Measurements from ENCODE around the gene ARPC4.

Gene ARPC4

DNA sequence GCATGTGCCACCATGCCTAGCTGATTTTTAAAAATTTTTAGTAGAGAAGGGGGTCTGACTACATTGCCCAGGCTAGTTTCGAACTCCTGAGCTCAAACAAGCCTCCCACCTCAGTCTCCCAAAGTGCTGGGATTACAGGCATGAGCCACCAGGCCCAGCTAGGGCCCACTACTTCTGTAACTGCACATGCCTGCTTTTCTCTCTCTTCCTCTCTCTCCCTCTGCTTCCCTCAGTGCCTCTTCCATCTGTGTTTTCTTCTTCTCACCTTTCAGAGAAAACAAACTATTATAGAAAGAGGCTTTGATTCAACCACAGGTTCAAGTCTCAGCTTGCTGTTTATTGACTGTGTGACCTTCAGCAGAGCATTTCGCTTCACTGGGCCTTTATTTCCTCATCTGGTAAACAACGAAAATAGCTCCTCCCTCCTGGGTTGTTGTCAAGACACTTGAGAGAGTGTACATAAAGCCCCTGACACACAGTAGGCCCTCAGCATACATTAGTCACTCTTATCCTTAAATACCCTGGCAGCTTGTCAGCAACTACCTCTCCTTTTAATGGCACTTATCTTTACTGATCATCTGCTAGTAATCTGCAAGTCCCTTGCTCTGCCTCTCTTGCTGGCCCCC is 10.8 kb upstream of the ARPC4 start:
- Histone ChIP-seq H3K36me3 (ENCODE audit: control insufficient read depth in 2 of 2, insufficient read depth in 2 of 2, low read length in 2 of 2) (peaks cover 41 to 48% of the 10 kb centered on the region in 2 donors), H3K4me3 (ENCODE audit: low read length in 2 of 2) (no peak overlapping the region), H3K9ac (ENCODE audit: low read length in 2 of 2) (no peak overlapping the region), H3K4me1 (ENCODE audit: control insufficient read depth, insufficient read depth, low read length) (peaks cover 3% of the 10 kb centered on the region), H3K27me3 (ENCODE audit: control insufficient read depth in 1 of 2, insufficient read depth in 2 of 2, low read length in 2 of 2) (no peaks in the 10 kb centered on the region), H3K9me3 (ENCODE audit: control insufficient read depth in 2 of 2, low read length in 2 of 2) (no peaks in the 10 kb centered on the region), H3K27ac (ENCODE audit: low read length) (no peak overlapping the region)

DNA sequence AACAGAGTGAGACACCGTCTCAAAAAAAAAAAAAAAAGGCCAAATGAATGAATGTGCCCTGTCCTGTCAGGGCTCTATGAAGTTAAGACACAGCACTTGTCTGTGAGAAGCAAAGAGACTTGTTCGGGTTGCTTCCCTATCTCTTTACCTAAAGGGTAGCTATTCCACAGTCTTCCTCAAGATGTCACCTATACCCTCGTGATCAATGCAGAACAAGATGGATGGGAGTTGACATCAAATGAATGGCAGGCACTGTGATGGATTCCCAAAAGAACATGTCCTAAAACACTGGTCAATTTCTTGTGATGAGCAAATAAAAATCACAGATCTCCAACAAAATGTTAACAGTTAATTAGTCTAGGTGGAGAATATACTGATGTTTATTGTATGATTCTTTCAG is 10.1 kb upstream of the ARPC4 start:
- Histone ChIP-seq H3K36me3 (ENCODE audit: control insufficient read depth in 2 of 2, insufficient read depth in 2 of 2, low read length in 2 of 2) (peaks cover 46 to 54% of the 10 kb centered on the region in 2 donors), H3K9me3 (ENCODE audit: control insufficient read depth in 2 of 2, low read length in 2 of 2) (no peaks in the 10 kb centered on the region), H3K9ac (ENCODE audit: low read length in 2 of 2) (no peak overlapping the region), H3K27me3 (ENCODE audit: control insufficient read depth in 1 of 2, insufficient read depth in 2 of 2, low read length in 2 of 2) (no peaks in the 10 kb centered on the region), H3K4me3 (ENCODE audit: low read length in 2 of 2) (no peak overlapping the region), H3K27ac (ENCODE audit: low read length) (no peak overlapping the region), H3K4me1 (ENCODE audit: control insufficient read depth, insufficient read depth, low read length) (peaks cover 3% of the 10 kb centered on the region)

DNA sequence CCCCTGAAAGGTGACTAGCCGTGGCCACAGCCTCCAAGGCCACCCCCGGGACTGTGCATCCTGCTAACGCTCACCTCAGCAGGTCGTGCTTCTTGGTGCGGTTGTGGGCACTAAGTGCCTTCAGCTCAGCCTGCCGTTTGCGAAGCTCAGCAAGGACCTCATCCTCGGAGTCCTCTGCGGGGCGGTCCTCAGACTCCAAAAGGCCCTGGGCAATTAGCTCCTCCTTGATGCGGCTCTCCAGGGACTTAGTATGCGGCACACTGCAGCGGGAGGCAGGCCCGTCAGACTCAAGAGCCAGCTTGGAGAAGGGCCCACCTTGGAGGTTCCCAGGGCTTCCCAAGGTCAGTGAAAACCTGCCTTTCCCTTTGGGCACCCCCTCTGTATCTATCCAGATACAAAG is 8.9 kb upstream of the ARPC4 start:
- no peak overlapping the region for H3K27ac ChIP-seq (ENCODE audit: low read length)
- H3K4me3 ChIP-seq (ENCODE audit: low read length in 2 of 2) = no peak overlapping the region
- no peaks in the 10 kb centered on the region for H3K27me3 ChIP-seq (ENCODE audit: control insufficient read depth in 1 of 2, insufficient read depth in 2 of 2, low read length in 2 of 2)
- peaks cover 47 to 54% of the 10 kb centered on the region in 2 donors for H3K36me3 ChIP-seq (ENCODE audit: control insufficient read depth in 2 of 2, insufficient read depth in 2 of 2, low read length in 2 of 2)
- H3K9ac ChIP-seq (ENCODE audit: low read length in 2 of 2) = no peak overlapping the region
- no peaks in the 10 kb centered on the region for H3K9me3 ChIP-seq (ENCODE audit: control insufficient read depth in 2 of 2, low read length in 2 of 2)
- no peaks in the 10 kb centered on the region for H3K4me1 ChIP-seq (ENCODE audit: control insufficient read depth, insufficient read depth, low read length)

DNA sequence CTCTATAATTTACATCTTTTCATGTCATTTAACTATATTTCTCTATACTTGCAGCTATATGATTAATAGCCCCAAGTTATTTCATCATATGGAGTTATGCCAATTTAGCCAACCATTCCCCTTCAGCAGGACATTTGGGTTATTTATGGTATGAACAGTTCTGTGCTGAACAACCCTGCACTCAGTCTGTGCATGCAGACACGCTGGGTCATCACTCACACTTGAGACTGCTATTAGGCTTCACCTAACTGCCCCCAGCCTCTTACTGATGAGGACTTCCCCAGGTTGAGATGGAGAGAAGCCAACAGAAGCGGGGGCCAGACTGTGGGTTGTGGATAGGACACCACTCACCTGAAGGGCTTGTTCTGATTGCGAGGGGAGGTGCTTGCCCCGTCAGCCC is 7.9 kb upstream of the ARPC4 start:
- Histone ChIP-seq H3K27ac (ENCODE audit: low read length) (no peak overlapping the region), H3K4me3 (ENCODE audit: low read length in 2 of 2) (no peak overlapping the region), H3K27me3 (ENCODE audit: control insufficient read depth in 1 of 2, insufficient read depth in 2 of 2, low read length in 2 of 2) (no peaks in the 10 kb centered on the region), H3K4me1 (ENCODE audit: control insufficient read depth, insufficient read depth, low read length) (no peaks in the 10 kb centered on the region), H3K36me3 (ENCODE audit: control insufficient read depth in 2 of 2, insufficient read depth in 2 of 2, low read length in 2 of 2) (peaks cover 52 to 60% of the 10 kb centered on the region in 2 donors), H3K9me3 (ENCODE audit: control insufficient read depth in 2 of 2, low read length in 2 of 2) (no peaks in the 10 kb centered on the region), H3K9ac (ENCODE audit: low read length in 2 of 2) (no peak overlapping the region)

DNA sequence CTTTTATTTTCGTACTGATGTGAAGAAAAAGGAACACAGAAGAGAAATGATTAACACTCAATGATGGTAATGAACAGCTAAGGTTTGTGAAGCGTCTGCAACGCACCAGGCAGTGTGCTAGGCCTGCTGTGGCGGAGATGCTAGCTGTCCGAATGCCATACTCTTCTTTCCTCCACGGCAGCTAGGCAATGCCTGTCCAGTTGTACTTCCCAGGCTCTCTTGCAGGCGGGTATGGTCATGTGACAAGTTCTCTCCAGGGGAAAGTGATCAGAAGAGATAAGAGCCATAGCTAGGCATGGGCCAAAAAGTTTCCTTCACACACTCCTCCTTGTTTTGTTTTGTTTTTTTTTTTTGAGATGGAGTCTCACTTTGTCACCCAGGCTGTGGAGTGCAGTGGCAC is 7.3 kb upstream of the ARPC4 start:
- Histone ChIP-seq H3K9ac (ENCODE audit: low read length in 2 of 2) (no peak overlapping the region), H3K27me3 (ENCODE audit: control insufficient read depth in 1 of 2, insufficient read depth in 2 of 2, low read length in 2 of 2) (no peaks in the 10 kb centered on the region), H3K9me3 (ENCODE audit: control insufficient read depth in 2 of 2, low read length in 2 of 2) (no peaks in the 10 kb centered on the region), H3K27ac (ENCODE audit: low read length) (no peak overlapping the region), H3K4me1 (ENCODE audit: control insufficient read depth, insufficient read depth, low read length) (peaks cover 5% of the 10 kb centered on the region), H3K36me3 (ENCODE audit: control insufficient read depth in 2 of 2, insufficient read depth in 2 of 2, low read length in 2 of 2) (peaks cover 52 to 61% of the 10 kb centered on the region in 2 donors), H3K4me3 (ENCODE audit: low read length in 2 of 2) (no peak overlapping the region)

DNA sequence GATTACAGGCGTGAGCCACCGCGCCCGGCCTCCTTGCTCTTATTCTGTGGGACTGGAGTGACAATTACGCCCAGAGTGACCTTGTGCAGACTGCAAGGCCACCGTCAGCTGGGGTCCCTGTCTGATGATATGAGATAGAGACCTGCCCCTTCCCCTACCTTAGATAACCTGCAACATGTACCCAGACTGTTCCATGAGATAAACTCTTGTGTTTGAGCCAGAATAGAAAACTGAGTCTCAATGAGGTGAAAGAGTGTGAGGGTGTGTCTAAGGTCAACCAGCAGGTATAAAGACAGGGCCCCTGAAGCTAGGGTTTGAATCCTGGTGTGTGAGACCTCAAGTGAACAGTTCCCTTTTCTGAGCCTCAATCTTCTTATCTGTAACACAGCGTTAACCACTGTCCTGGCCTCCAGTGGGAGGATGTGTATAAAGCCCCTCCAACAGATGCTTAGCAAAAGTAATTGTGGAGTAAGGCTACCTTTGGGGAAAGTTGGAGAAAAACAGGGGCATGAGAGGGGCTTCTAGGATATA is 6.6 kb upstream of the ARPC4 start:
- H3K27ac ChIP-seq (ENCODE audit: low read length) = no peak overlapping the region
- H3K9me3 ChIP-seq (ENCODE audit: control insufficient read depth in 2 of 2, low read length in 2 of 2) = no peaks in the 10 kb centered on the region
- H3K4me1 ChIP-seq (ENCODE audit: control insufficient read depth, insufficient read depth, low read length) = peaks cover 11% of the 10 kb centered on the region
- no peak overlapping the region for H3K9ac ChIP-seq (ENCODE audit: low read length in 2 of 2)
- H3K36me3 ChIP-seq (ENCODE audit: control insufficient read depth in 2 of 2, insufficient read depth in 2 of 2, low read length in 2 of 2) = peaks cover 49 to 59% of the 10 kb centered on the region in 2 donors
- no peak overlapping the region for H3K4me3 ChIP-seq (ENCODE audit: low read length in 2 of 2)
- H3K27me3 ChIP-seq (ENCODE audit: control insufficient read depth in 1 of 2, insufficient read depth in 2 of 2, low read length in 2 of 2) = no peaks in the 10 kb centered on the region

DNA sequence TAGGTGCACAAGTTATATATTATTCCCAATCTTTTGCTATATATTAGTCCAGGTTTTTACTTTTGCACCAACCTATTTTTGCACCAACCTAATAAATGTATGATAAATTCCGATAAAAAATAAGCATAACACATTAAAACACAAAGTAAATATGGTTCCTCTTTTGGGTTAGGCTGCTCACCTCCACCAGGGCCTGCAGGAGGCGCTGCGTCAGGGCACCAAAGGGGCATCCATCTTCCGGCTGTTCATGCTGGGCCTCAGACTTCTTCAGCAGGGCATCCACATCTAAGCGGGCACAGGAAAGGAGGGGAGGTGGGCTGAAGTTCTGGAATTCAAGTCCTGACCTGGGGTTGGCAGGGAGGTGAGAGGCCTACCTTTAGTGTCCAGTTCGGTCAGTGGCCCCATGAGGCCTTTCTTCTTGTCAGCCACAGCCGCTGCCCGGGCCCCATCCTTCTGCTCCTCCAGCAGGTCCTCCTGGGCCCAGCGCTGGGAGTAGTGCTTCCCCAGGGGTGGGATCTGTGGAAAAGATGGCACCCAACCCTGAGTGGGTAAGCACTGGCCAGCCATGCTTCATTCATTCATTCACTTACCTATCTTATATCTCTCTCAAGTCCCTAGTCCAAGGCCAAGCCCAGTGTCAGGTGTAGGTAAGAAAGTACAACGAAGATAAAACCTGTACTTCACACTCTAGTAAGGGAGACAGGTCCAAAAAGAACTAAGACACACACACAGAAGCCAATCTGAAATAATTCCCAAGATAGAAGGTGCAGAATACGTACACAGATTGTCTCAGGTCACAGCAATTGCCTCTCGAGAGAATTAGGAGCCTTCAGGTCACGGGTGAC is 5.8 kb upstream of the ARPC4 start:
- Histone ChIP-seq H3K4me3 (ENCODE audit: low read length in 2 of 2) (no peak overlapping the region), H3K27ac (ENCODE audit: low read length) (no peak overlapping the region), H3K36me3 (ENCODE audit: control insufficient read depth in 2 of 2, insufficient read depth in 2 of 2, low read length in 2 of 2) (peaks cover 44 to 53% of the 10 kb centered on the region in 2 donors), H3K9me3 (ENCODE audit: control insufficient read depth in 2 of 2, low read length in 2 of 2) (no peaks in the 10 kb centered on the region), H3K9ac (ENCODE audit: low read length in 2 of 2) (no peak overlapping the region), H3K27me3 (ENCODE audit: control insufficient read depth in 1 of 2, insufficient read depth in 2 of 2, low read length in 2 of 2) (no peaks in the 10 kb centered on the region), H3K4me1 (ENCODE audit: control insufficient read depth, insufficient read depth, low read length) (peaks cover 19% of the 10 kb centered on the region)

DNA sequence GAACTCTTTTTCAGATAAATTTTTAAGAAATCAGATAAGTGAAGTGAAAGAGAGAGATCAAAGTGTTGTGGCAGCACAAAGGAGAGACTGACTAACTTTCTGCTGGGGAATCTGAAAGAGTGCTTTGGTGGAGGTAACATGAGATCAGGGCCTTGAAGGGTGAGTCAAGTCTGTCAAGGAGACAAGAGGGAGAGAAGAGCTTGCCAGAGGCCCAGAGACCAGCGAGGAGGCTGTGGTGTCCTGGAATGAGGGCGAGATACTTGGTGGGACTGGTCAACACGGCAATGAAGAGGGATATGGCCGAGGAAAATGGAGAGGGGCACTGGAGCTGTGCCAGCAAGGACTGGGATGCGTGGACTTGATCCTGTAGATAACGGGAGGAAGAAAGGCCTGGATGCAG is 5.2 kb upstream of the ARPC4 start:
- Histone ChIP-seq H3K4me1 (ENCODE audit: control insufficient read depth, insufficient read depth, low read length) (peaks cover 19% of the 10 kb centered on the region), H3K4me3 (ENCODE audit: low read length in 2 of 2) (no peak overlapping the region), H3K9me3 (ENCODE audit: control insufficient read depth in 2 of 2, low read length in 2 of 2) (no peaks in the 10 kb centered on the region), H3K9ac (ENCODE audit: low read length in 2 of 2) (no peak overlapping the region), H3K27me3 (ENCODE audit: control insufficient read depth in 1 of 2, insufficient read depth in 2 of 2, low read length in 2 of 2) (no peaks in the 10 kb centered on the region), H3K36me3 (ENCODE audit: control insufficient read depth in 2 of 2, insufficient read depth in 2 of 2, low read length in 2 of 2) (peaks cover 38 to 50% of the 10 kb centered on the region in 2 donors), H3K27ac (ENCODE audit: low read length) (no peak overlapping the region)

DNA sequence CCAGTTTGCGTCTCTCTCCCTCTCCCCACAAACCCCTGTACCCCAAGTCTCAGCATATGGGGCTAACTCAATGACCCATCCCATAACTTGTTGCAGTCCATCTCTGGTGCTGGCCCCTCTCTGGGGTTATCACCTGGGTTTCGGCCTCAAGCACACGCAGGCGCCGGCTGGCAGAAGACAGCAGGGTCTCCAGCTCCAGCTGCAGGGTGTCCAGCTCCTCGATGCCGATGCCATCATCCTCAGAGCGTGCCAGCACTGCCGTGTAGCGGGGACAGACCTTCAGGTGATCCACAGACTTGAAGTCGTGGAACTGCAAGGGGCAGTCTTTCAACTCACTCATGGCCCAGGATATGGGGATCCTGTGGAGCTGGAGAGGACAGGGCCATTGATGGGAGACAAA is 1.8 kb upstream of the ARPC4 start:
- no peaks in the 10 kb centered on the region for H3K9me3 ChIP-seq (ENCODE audit: control insufficient read depth in 2 of 2, low read length in 2 of 2)
- peaks cover 26 to 34% of the 10 kb centered on the region in 2 donors for H3K36me3 ChIP-seq (ENCODE audit: control insufficient read depth in 2 of 2, insufficient read depth in 2 of 2, low read length in 2 of 2)
- no peaks in the 10 kb centered on the region for H3K27me3 ChIP-seq (ENCODE audit: control insufficient read depth in 1 of 2, insufficient read depth in 2 of 2, low read length in 2 of 2)
- H3K9ac ChIP-seq (ENCODE audit: low read length in 2 of 2) = peak overlapping the region; percentile 51 to 100
- peaks cover 34% of the 10 kb centered on the region for H3K4me1 ChIP-seq (ENCODE audit: control insufficient read depth, insufficient read depth, low read length)
- peak overlapping the region; percentile 97 for H3K27ac ChIP-seq (ENCODE audit: low read length)
- H3K4me3 ChIP-seq (ENCODE audit: low read length in 2 of 2) = peak overlapping the region; percentile 97 to 98

DNA sequence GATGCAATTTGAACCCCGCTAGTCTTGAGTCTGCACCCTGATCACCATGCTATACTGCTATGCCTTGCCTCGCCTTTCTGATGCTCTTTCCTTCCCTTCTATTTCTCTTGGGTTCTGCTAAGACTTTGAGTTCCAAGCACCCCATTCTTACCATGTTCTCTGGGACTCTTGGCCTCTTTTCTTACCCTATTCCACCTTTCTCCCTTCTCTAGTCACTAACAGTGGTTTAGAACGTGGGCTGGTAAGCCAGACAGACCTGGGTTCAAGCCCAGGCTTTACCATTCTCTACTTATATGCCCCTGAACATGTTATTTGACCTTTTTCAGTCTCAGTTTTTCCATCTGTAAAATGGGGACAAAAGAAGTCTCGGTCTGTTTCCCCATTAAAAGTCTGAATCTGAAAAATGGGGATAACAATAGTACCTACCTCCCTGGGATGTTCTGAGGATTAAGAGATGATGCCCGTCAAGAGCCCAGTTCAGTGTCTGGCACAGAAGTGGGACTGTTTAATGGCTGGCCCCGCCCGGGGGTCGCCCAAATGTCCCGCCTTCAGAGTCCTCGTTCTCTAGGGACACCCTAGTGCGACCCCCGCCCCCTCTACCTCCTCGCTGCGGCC is 985 bp upstream of the ARPC4 start:
- peaks cover 36% of the 10 kb centered on the region for H3K4me1 ChIP-seq (ENCODE audit: control insufficient read depth, insufficient read depth, low read length)
- peak overlapping the region; percentile 97 for H3K27ac ChIP-seq (ENCODE audit: low read length)
- peaks cover 21 to 29% of the 10 kb centered on the region in 2 donors for H3K36me3 ChIP-seq (ENCODE audit: control insufficient read depth in 2 of 2, insufficient read depth in 2 of 2, low read length in 2 of 2)
- H3K9me3 ChIP-seq (ENCODE audit: control insufficient read depth in 2 of 2, low read length in 2 of 2) = no peaks in the 10 kb centered on the region
- no peaks in the 10 kb centered on the region for H3K27me3 ChIP-seq (ENCODE audit: control insufficient read depth in 1 of 2, insufficient read depth in 2 of 2, low read length in 2 of 2)
- peak overlapping the region; percentile 99 to 100 for H3K9ac ChIP-seq (ENCODE audit: low read length in 2 of 2)
- H3K4me3 ChIP-seq (ENCODE audit: low read length in 2 of 2) = peak overlapping the region; percentile 97 to 98

Data from stomach smooth muscle (tissue), 2 donors.